Measurements from ENCODE around the gene SLC39A11.

GRCh38 chr17:73132085-73132492 is 39.6 kb upstream of the SLC39A11 start:
- TF ChIP-seq POLR2A (IDR thresholded peaks at IDR 0.05) (no peak), CTCF (IDR thresholded peaks at IDR 0.05) (no peak)
